DOHH2 (cell line): Measurements from ENCODE around the gene CRAMP1.

Source experiments
- H3F3A ChIP-seq: fragments of 200-600 bp; sonication (generic), shearing (Covaris generic); 2 replicates; pipeline ENCODE4 v1.6.0; 2016; ENCODE audit warnings: antibody characterized with exemption, mild to moderate bottlenecking; ENCODE audit not compliant: control insufficient read depth, insufficient read depth
- H3K27ac ChIP-seq: fragments of 200-600 bp; sonication (generic); 2 replicates; pipeline ENCODE4 v1.5.1; 2014; ENCODE audit warnings: low read depth, mild to moderate bottlenecking, low read length, moderate library complexity
- H3K27me3 ChIP-seq: fragments of 200-600 bp; sonication (generic); 2 replicates; pipeline ENCODE4 v1.6.1; 2014; ENCODE audit warnings: mild to moderate bottlenecking, low read length, mixed read lengths; ENCODE audit not compliant: control insufficient read depth
- H3K36me3 ChIP-seq: fragments of 200-600 bp; sonication (generic); 2 replicates; pipeline ENCODE4 v1.6.1; 2014; ENCODE audit warnings: mild to moderate bottlenecking, low read length, moderate library complexity, mixed read lengths; ENCODE audit not compliant: control insufficient read depth
- H3K4me1 ChIP-seq: fragments of 200-600 bp; sonication (generic); 2 replicates; pipeline ENCODE4 v1.6.1; 2014; ENCODE audit warnings: mild to moderate bottlenecking, low read length, mixed read lengths; ENCODE audit not compliant: control insufficient read depth
- H3K4me2 ChIP-seq: fragments of 200-600 bp; sonication (generic); 2 replicates; pipeline ENCODE4 v1.6.0; 2014; ENCODE audit warnings: mild to moderate bottlenecking, low read length, moderate library complexity
- H3K4me3 ChIP-seq: fragments of 200-600 bp; sonication (generic); 2 replicates; pipeline ENCODE4 v1.5.1; 2014; ENCODE audit warnings: mild to moderate bottlenecking, low read length, mixed read lengths
- H3K79me2 ChIP-seq: fragments of 200-600 bp; sonication (generic); 2 replicates; pipeline ENCODE4 v1.6.1; 2014; ENCODE audit warnings: mild to moderate bottlenecking, low read length, mixed read lengths; ENCODE audit not compliant: control insufficient read depth
- H3K9me2 ChIP-seq: fragments of 200-600 bp; sonication (generic); replicated peaks from 2 replicates; pipeline ENCODE4 v1.6.1; 2014; ENCODE audit warnings: mild to moderate bottlenecking, low read length, mixed read lengths; ENCODE audit not compliant: control insufficient read depth
- H3K9me3 ChIP-seq: fragments of 200-600 bp; sonication (generic); 2 replicates; pipeline ENCODE4 v1.6.1; 2014; ENCODE audit warnings: antibody characterized with exemption, low read length, mixed read lengths; ENCODE audit not compliant: control insufficient read depth, insufficient read depth
- H4K20me1 ChIP-seq: fragments of 200-600 bp; sonication (generic); 2 replicates; pipeline ENCODE4 v1.6.0; 2014; ENCODE audit warnings: low read depth, mild to moderate bottlenecking, antibody characterized with exemption, low read length, moderate library complexity; ENCODE audit not compliant: control insufficient read depth, insufficient read depth
- EZH2phosphoT487 ChIP-seq: fragments of 200-600 bp; sonication (generic); IDR thresholded peaks from 2 replicates; pipeline ENCODE4 v1.6.1; 2017; ENCODE audit warnings: borderline replicate concordance, mild to moderate bottlenecking, antibody characterized with exemption, low read length, moderate library complexity, mixed read lengths
- TF ChIP-seq, protein P1 (sequence below): fragments of 200-600 bp; sonication (generic); IDR thresholded peaks from one replicate; pipeline ENCODE4 v1.5.1; 2014; ENCODE audit warnings: antibody characterized with exemption, mild to moderate bottlenecking, low read depth, low read length; ENCODE audit not compliant: poor library complexity, severe bottlenecking

Gene CRAMP1

DNA sequence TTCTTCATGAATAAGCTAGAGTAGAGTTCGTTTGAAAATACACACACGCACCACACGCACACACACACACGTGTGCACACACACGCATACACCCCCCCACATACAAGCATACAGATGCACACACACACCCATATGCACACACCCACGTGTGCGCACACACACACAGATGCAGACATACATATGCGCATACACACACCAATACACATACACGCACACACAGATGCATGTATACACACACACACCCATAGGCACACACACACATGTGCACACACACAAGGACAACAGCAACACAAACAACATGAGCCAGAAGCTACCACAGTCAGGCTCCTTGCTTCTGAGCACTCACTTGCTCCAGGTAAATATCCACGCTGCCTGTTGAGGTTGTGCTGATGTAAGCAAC, 5.4 kb upstream of the CRAMP1 start:
- Histone ChIP-seq H3K4me2 (no peak overlapping the region), H3K9me3 (no peaks in the 10 kb centered on the region), H3K9me2 (no peaks in the 10 kb centered on the region), H4K20me1 (no peaks in the 10 kb centered on the region), H3K4me3 (no peak overlapping the region), H3K4me1 (peaks cover 20% of the 10 kb centered on the region), H3K79me2 (no peaks in the 10 kb centered on the region), H3K27me3 (no peaks in the 10 kb centered on the region), H3K36me3 (peaks cover 4% of the 10 kb centered on the region), H3F3A (peaks cover 11% of the 10 kb centered on the region), H3K27ac (no peak overlapping the region)
- TF ChIP-seq, protein P1, sequence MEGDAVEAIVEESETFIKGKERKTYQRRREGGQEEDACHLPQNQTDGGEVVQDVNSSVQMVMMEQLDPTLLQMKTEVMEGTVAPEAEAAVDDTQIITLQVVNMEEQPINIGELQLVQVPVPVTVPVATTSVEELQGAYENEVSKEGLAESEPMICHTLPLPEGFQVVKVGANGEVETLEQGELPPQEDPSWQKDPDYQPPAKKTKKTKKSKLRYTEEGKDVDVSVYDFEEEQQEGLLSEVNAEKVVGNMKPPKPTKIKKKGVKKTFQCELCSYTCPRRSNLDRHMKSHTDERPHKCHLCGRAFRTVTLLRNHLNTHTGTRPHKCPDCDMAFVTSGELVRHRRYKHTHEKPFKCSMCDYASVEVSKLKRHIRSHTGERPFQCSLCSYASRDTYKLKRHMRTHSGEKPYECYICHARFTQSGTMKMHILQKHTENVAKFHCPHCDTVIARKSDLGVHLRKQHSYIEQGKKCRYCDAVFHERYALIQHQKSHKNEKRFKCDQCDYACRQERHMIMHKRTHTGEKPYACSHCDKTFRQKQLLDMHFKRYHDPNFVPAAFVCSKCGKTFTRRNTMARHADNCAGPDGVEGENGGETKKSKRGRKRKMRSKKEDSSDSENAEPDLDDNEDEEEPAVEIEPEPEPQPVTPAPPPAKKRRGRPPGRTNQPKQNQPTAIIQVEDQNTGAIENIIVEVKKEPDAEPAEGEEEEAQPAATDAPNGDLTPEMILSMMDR, result no peak
- TF ChIP-seq EZH2phosphoT487, result no peak

DNA sequence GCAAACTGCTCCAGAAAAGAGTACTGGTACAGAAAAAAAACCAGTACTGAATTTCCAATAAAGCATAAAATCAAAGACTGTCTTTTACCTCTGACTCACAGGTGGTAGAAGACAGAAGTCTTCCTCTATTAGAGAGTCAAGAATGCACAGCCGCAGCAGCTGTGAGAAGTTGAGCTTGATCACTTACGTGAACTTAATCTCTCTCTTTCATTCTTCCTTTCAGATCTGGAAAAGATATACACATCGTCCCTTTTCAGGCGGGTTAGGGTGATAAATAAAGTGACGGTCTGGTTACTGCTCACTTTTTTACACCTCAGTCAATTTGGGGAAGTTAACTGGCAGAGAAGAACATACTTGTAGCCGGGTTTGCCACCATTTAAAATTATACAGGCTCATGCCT, 4.2 kb upstream of the CRAMP1 start:
- no peak overlapping the region for H3K4me2 ChIP-seq

DNA sequence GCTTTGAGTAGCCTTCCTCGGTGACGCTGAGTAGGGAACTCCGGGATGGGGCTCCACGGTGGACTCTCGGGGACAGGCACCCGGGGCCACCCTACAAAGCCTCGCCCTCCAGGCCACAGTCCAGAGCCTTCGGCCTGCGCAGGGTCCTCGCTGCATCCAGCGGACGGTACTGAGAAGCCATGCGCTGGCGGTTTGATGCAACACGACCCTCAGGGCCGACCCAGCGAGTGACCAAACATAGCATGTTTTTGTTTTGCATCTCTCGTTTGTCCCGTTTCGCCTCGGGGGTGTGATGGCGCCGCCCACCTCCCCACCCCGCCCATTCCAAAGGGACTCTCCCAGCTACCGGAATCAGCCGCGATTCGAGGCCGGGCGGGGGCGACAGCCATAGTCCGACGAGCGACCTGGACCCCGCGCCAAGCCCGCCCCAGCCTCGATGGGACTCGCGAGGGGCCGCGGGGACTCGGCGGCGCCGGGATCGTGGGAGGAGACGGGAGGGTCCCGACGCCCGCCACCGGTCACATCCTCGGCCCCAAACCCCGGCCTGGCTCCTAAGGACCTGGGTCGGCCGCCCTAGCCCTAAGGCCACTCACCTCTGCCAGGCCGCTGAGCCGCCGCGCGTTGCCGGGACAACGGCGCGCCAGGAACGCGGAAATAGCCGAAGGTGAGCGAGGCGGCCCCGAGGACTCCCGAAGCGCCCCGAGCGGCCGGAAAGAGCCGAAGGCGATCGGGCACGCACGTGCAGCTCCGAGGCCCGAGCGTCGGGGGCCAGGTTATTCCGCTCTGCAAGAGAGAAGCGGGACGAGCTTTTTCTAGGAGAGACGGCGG, 1.9 kb upstream of the CRAMP1 start:
- no peaks in the 10 kb centered on the region for H3K9me2 ChIP-seq
- H3K27ac ChIP-seq, result peak overlapping the region; percentile 71
- H4K20me1 ChIP-seq, result no peaks in the 10 kb centered on the region
- H3K79me2 ChIP-seq, result peaks cover 26% of the 10 kb centered on the region
- peaks cover 24% of the 10 kb centered on the region for H3K4me1 ChIP-seq
- H3K4me2 ChIP-seq, result peak overlapping the region; percentile 79
- H3K4me3 ChIP-seq, result peak overlapping the region; percentile 78
- H3K27me3 ChIP-seq, result no peaks in the 10 kb centered on the region
- H3F3A ChIP-seq, result peaks cover 11% of the 10 kb centered on the region
- peaks cover 10% of the 10 kb centered on the region for H3K36me3 ChIP-seq
- no peaks in the 10 kb centered on the region for H3K9me3 ChIP-seq
- no peak for TF ChIP-seq EZH2phosphoT487
- TF ChIP-seq, protein P1, result no peak

More for the DNA sequence above, 4.2 kb upstream of the CRAMP1 start:
- no peak overlapping the region for H3K27ac ChIP-seq
- no peak overlapping the region for H3K4me3 ChIP-seq
- no peaks in the 10 kb centered on the region for H3K27me3 ChIP-seq
- H3K4me1 ChIP-seq, result peaks cover 20% of the 10 kb centered on the region
- H3K9me3 ChIP-seq, result no peaks in the 10 kb centered on the region
- no peaks in the 10 kb centered on the region for H3K9me2 ChIP-seq
- peaks cover 4% of the 10 kb centered on the region for H3K36me3 ChIP-seq
- no peak for TF ChIP-seq EZH2phosphoT487
- TF ChIP-seq, protein P1, result no peak
- peaks cover 11% of the 10 kb centered on the region for H3F3A ChIP-seq
- H4K20me1 ChIP-seq, result no peaks in the 10 kb centered on the region
- peaks cover 7% of the 10 kb centered on the region for H3K79me2 ChIP-seq
